Astrocyte (in vitro differentiated cells and primary cell): Measurements from ENCODE around the gene IGSF3.

Source experiments
- CTCF ChIP-seq: IDR thresholded peaks from 2 replicates; pipeline ENCODE4 v1.5.1; 2011; ENCODE audit warnings: low read depth, mild to moderate bottlenecking, inconsistent platforms, low read length, moderate library complexity; ENCODE audit not compliant: insufficient read depth
- EZH2 ChIP-seq: IDR thresholded peaks from 2 replicates; pipeline ENCODE4 v1.6.1; 2012; ENCODE audit warnings: mild to moderate bottlenecking, low read length, inconsistent platforms; ENCODE audit not compliant: insufficient read depth

- no peak for TF ChIP-seq CTCF
- TF ChIP-seq EZH2 = no peak
Observed at GRCh38 chr1:116698244-116698595, 30.7 kb upstream of the IGSF3 start.
